ENCODE measurements around the gene SREBF1.

Gene SREBF1

GRCh38 chr17:17857496-17857895, 20.7 kb upstream of the SREBF1 start:
- DNase-seq, result no peak

GRCh38 chr17:17856386-17856785, 19.6 kb upstream of the SREBF1 start:
- DNase-seq, result no peak

- DNase-seq, result no peak
Measured at GRCh38 chr17:17855976-17856375, 19.2 kb upstream of the SREBF1 start.

- peak in 2 of 5 experiments; percentile 19 to 89 for DNase-seq
Measured at GRCh38 chr17:17853811-17854447, 17.1 kb upstream of the SREBF1 start.

GRCh38 chr17:17852930-17853329, 16.1 kb upstream of the SREBF1 start:
- DNase-seq, result no peak

GRCh38 chr17:17851103-17852002, 14.6 kb upstream of the SREBF1 start:
- no peak for DNase-seq

- DNase-seq, result peak in 4 of 5 experiments; percentile 23 to 92 (median 59)
Measured at GRCh38 chr17:17849845-17850373, 13.1 kb upstream of the SREBF1 start.

- peak in 4 of 5 experiments; percentile 67 to 99 (median 80) for DNase-seq
Measured at GRCh38 chr17:17849147-17849820, 12.5 kb upstream of the SREBF1 start.

- DNase-seq, result no peak
Measured at GRCh38 chr17:17848311-17849082, 11.7 kb upstream of the SREBF1 start.

- DNase-seq, result no peak
Measured at GRCh38 chr17:17847726-17848125, 10.9 kb upstream of the SREBF1 start.

GRCh38 chr17:17847118-17847689, 10.4 kb upstream of the SREBF1 start:
- no peak for DNase-seq

GRCh38 chr17:17846645-17847044, 9.9 kb upstream of the SREBF1 start:
- no peak for DNase-seq

GRCh38 chr17:17846003-17846402, 9.2 kb upstream of the SREBF1 start:
- no peak for DNase-seq

- no peak for DNase-seq
Measured at GRCh38 chr17:17845046-17845775, 8.4 kb upstream of the SREBF1 start.

GRCh38 chr17:17844500-17844899, 7.7 kb upstream of the SREBF1 start:
- DNase-seq, result no peak

GRCh38 chr17:17844079-17844478, 7.3 kb upstream of the SREBF1 start:
- DNase-seq, result no peak

- DNase-seq, result no peak
Measured at GRCh38 chr17:17843096-17843495, 6.3 kb upstream of the SREBF1 start.

- no peak for DNase-seq
Measured at GRCh38 chr17:17842111-17842876, 5.5 kb upstream of the SREBF1 start.

- DNase-seq, result no peak
Measured at GRCh38 chr17:17841601-17842025, 4.8 kb upstream of the SREBF1 start.
